ENCODE measurements around the gene SEC31B. TPM values are rescaled to one million over a fixed set of nuclear protein-coding genes. Genes with fewer than 3 reads are reported as not detected.

Gene SEC31B
- total and polyA plus RNA-seq, 2 of the 8 experiments (the other 6 are each of a cell fraction or from before 2014, with no cell fraction given), result 4.1 to 5.3 TPM

DNA sequence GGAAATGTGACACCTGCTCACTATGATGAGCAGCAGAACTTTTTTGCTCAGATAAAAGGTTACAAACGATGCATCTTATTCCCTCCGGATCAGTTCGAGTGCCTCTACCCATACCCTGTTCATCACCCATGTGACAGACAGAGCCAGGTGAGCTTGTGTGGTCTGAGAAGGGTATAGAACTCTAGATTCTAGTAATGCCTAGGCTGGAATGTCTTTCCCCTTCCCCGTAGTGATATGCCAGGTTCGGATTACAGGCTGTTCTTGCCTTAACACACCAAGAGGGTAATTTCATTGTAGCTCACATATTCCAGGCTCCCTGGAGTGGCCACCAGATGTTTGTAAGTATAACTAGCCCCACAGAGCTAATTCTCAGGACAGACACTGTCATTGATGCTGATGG, 25.3 kb upstream of the SEC31B start:
- Histone ChIP-seq H4K91ac (replicated peaks; ENCODE audit: insufficient read length, low read length) (no peak overlapping the region), H2AK5ac (ENCODE audit: low read depth, low read length) (no peak overlapping the region), H3K4me3 (ENCODE audit: extremely low read depth in 1 of 4, insufficient read depth in 2 of 4, low read depth in 3 of 4, low read length in 4 of 4) (no peak overlapping the region), H3K4ac (replicated peaks; ENCODE audit: insufficient read length, low read depth, low read length) (no peak overlapping the region), H2BK5ac (ENCODE audit: low read depth, low read length) (no peak overlapping the region), H2AFZ (ENCODE audit: low read length) (no peak overlapping the region), H4K20me1 (replicated peaks in 1 of 2; ENCODE audit: control insufficient read depth in 1 of 2, insufficient read depth in 2 of 2, low read length in 2 of 2) (peaks cover 1 to 2% of the 10 kb centered on the region in 2 experiments), H3K14ac (ENCODE audit: insufficient read length) (no peak overlapping the region), H3K9me3 (ENCODE audit: insufficient read depth in 2 of 2, low read depth in 1 of 2, low read length in 1 of 2) (no peaks in the 10 kb centered on the region), H3K79me1 (ENCODE audit: low read depth, low read length) (peaks cover 3% of the 10 kb centered on the region; the same call in 1 of the 2 replicates), H2BK120ac (replicated peaks; ENCODE audit: low read depth, low read length) (no peak overlapping the region), H2BK12ac (ENCODE audit: low read depth, low read length) (no peak overlapping the region), H3K9ac (replicated peaks in 1 of 4; ENCODE audit: extremely low read depth in 1 of 4, low read depth in 3 of 4, low read length in 3 of 4) (no peak overlapping the region), H2BK20ac (ENCODE audit: low read length) (no peak overlapping the region), H3K23me2 (ENCODE audit: low read depth, low read length) (no peaks in the 10 kb centered on the region), H3K23ac (ENCODE audit: insufficient read length) (no peak overlapping the region), H3K36me3 (ENCODE audit: control insufficient read depth in 2 of 4, insufficient read depth in 4 of 4, low read length in 3 of 4) (peaks cover 33 to 91% (median 70%) of the 10 kb centered on the region in 4 experiments), H3K18ac (ENCODE audit: extremely low read depth, low read length) (no peak overlapping the region), H4K5ac (ENCODE audit: insufficient read length, low read depth, low read length) (no peak overlapping the region), H3K4me2 (ENCODE audit: insufficient read depth in 1 of 2, low read depth in 2 of 2, low read length in 2 of 2) (no peak overlapping the region), H3K56ac (replicated peaks; ENCODE audit: insufficient read length, low read depth, low read length) (no peak overlapping the region), H3K27ac (ENCODE audit: low read depth, low read length) (no peak overlapping the region), H3K27me3 (replicated peaks in 1 of 4; ENCODE audit: control insufficient read depth in 3 of 4, extremely low read depth in 1 of 4, insufficient read depth in 3 of 4, low read length in 3 of 4) (no peaks in the 10 kb centered on the region), H3K79me2 (ENCODE audit: control insufficient read depth in 1 of 2, insufficient read depth in 2 of 2, low read length in 2 of 2) (0 out of 4 replicates have a peak, but pooled peaks cover 0 to 4% of the 10 kb centered on the region in 2 experiments), H3K4me1 (replicated peaks in 1 of 4; ENCODE audit: control insufficient read depth in 3 of 4, insufficient read depth in 4 of 4, low read length in 3 of 4) (no peaks in the 10 kb centered on the region), H2BK15ac (ENCODE audit: low read length) (no peak overlapping the region), H4K8ac (ENCODE audit: extremely low read depth, insufficient read depth, low read length) (no peak overlapping the region)
- DNase-seq (ENCODE audit: low read depth in 1 of 2, low spot score in 2 of 2) (no peak), FAIRE-seq (no peak)
- POLR2A ChIA-PET (ENCODE audit: partially characterized antibody), result interaction anchor here (0.6 to 5.8 kb wide), 5 partner anchors 9 to 30 kb away, joined by 3 to 41 read pairs (median 4); partner anchors contain the start of gene HIF1AN
- no peak for TF ChIP-seq GTF2F1 (IDR thresholded peaks at IDR 0.05; ENCODE audit: borderline replicate concordance, low read depth, low read length)
- 94% methylated on average over 5 of the region's 5 CpGs; no CpG with 5 or more reads in 1 of the 2 experiments for WGBS, 2 experiments (ENCODE audit: extremely low coverage in 1 of 2, insufficient coverage in 1 of 2, insufficient read length in 1 of 2, insufficient replicate concordance in 2 of 2, low coverage in 1 of 2, low lambda C conversion rate in 2 of 2, missing lambda C conversion rate in 1 of 2)
- CTCF ChIA-PET (ENCODE audit: partially characterized antibody), result interaction anchor here (1.0 to 3.2 kb wide), 8 partner anchors 10 to 199 kb away, joined by 3 to 19 read pairs (median 4); partner anchors contain the start of gene HIF1AN

All from H1 (cell line).